Measurements from ENCODE around the gene BOD1. TPM values are rescaled to one million over a fixed set of nuclear protein-coding genes. Genes with fewer than 3 reads are reported as not detected.
A peak's percentile ranks its signal among the peaks of the same experiment; 100 is the strongest.

BOD1 gene
- total and polyA plus RNA-seq, 10 of the 15 experiments (the other 5 are each of a cell fraction or from before 2014, with no cell fraction given): 14.1 to 35.8 (median 29.6) TPM

DNA sequence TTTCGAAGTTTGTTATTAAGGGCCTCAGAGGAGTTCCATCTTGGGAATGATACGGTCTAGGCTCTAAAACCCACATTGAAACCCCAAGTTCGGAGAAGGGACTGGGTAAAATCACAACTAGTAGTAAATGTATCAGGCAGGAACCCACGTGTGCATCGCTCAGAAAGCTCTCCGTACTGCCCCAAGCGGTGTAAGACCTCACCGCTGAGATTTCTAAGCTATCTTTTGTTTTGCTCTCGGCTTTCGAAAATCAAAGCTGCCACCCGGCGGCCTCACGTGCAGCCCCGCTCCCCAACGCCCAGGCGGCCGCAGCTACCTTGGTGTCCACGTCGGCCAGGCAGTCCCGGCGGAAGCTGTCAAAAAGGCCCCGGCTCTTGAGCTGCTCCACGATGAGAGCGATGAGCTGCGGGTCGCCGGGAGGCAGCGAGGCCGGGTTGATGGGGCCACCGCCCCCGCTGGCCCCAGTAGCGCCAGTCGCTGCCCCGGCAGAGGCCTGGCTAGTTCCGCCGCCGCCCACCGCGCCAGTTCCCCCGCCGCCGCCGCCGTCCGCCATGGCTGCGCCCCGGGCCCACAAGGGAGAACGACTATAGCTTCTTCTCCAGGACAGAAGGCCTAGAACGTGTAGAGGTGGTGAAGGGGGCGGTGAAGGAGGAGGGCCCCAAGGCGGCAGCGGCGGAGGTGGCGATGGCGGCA, 420 bp downstream of the BOD1 start (continued):
- TF ChIP-seq, protein P1, sequence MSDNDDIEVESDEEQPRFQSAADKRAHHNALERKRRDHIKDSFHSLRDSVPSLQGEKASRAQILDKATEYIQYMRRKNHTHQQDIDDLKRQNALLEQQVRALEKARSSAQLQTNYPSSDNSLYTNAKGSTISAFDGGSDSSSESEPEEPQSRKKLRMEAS (IDR thresholded peaks at IDR 0.05; ENCODE audit: low read depth, low read length): peak; percentile 84
- peak; percentile 50 for TF ChIP-seq POLR2AphosphoS5 (IDR thresholded peaks at IDR 0.05; ENCODE audit: low read length)
- TF ChIP-seq KDM1A (IDR thresholded peaks at IDR 0.05; ENCODE audit: borderline replicate concordance): no peak
- TF ChIP-seq ZNF274 (IDR thresholded peaks at IDR 0.05; ENCODE audit: insufficient read depth, insufficient read length): no peak
- TF ChIP-seq ATF7 (IDR thresholded peaks at IDR 0.05; ENCODE audit: low read depth): 0 out of 2 replicates have a peak, but pooled peaks have one; percentile 4
- TF ChIP-seq NRF1 (conservative IDR thresholded peaks at IDR 0.05; ENCODE audit: low read depth, low read length): no peak
- TF ChIP-seq STAT3 (IDR thresholded peaks at IDR 0.05; ENCODE audit: low read depth, low read length): no peak
- TF ChIP-seq RCOR1 (conservative IDR thresholded peaks at IDR 0.05; ENCODE audit: low read depth, low read length): peak; percentile 76; the same call in 1 of the 2 replicates
- TF ChIP-seq CREM (IDR thresholded peaks at IDR 0.05; ENCODE audit: low read depth): peak; percentile 56
- no peak for TF ChIP-seq FOXM1 (IDR thresholded peaks at IDR 0.05; ENCODE audit: low read depth, low read length)
- no peak for TF ChIP-seq JUND (IDR thresholded peaks at IDR 0.05; ENCODE audit: low read depth, low read length)
- TF ChIP-seq POLR2A (IDR thresholded peaks at IDR 0.05; ENCODE audit: low read depth, low read length): peak; percentile 73

DNA sequence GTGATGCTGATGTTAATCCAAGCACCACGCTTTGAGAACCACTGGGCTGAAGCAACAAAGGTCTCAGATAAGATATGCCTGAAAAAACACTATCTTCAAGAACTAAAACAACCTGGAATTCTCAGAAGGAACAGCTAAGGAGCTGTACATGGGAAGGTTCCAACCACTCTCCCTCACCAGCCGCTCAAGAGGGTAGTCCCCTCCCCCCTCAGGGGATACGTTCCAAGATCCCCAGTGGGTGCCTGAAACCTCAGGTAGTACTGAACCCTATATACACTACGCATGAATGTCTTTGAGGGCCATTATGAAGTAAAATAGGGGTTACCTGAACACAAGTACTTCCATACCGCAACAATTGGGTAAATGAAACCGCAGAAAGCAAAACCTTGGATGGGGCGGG, 1.9 kb downstream of the BOD1 start:
- no TSS peak for BruUV-seq (replicated peaks)
- TF ChIP-seq CHD2 (IDR thresholded peaks at IDR 0.05; ENCODE audit: borderline replicate concordance, low read depth, low read length) (no peak), NR2C2 (IDR thresholded peaks at IDR 0.05; ENCODE audit: borderline replicate concordance, control insufficient read depth, insufficient read length, low read depth) (no peak)
- TF ChIP-seq, protein P2, sequence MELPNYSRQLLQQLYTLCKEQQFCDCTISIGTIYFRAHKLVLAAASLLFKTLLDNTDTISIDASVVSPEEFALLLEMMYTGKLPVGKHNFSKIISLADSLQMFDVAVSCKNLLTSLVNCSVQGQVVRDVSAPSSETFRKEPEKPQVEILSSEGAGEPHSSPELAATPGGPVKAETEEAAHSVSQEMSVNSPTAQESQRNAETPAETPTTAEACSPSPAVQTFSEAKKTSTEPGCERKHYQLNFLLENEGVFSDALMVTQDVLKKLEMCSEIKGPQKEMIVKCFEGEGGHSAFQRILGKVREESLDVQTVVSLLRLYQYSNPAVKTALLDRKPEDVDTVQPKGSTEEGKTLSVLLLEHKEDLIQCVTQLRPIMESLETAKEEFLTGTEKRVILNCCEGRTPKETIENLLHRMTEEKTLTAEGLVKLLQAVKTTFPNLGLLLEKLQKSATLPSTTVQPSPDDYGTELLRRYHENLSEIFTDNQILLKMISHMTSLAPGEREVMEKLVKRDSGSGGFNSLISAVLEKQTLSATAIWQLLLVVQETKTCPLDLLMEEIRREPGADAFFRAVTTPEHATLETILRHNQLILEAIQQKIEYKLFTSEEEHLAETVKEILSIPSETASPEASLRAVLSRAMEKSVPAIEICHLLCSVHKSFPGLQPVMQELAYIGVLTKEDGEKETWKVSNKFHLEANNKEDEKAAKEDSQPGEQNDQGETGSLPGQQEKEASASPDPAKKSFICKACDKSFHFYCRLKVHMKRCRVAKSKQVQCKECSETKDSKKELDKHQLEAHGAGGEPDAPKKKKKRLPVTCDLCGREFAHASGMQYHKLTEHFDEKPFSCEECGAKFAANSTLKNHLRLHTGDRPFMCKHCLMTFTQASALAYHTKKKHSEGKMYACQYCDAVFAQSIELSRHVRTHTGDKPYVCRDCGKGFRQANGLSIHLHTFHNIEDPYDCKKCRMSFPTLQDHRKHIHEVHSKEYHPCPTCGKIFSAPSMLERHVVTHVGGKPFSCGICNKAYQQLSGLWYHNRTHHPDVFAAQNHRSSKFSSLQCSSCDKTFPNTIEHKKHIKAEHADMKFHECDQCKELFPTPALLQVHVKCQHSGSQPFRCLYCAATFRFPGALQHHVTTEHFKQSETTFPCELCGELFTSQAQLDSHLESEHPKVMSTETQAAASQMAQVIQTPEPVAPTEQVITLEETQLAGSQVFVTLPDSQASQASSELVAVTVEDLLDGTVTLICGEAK (IDR thresholded peaks at IDR 0.05; ENCODE audit: borderline replicate concordance): no peak
- TF ChIP-seq, protein P3, sequence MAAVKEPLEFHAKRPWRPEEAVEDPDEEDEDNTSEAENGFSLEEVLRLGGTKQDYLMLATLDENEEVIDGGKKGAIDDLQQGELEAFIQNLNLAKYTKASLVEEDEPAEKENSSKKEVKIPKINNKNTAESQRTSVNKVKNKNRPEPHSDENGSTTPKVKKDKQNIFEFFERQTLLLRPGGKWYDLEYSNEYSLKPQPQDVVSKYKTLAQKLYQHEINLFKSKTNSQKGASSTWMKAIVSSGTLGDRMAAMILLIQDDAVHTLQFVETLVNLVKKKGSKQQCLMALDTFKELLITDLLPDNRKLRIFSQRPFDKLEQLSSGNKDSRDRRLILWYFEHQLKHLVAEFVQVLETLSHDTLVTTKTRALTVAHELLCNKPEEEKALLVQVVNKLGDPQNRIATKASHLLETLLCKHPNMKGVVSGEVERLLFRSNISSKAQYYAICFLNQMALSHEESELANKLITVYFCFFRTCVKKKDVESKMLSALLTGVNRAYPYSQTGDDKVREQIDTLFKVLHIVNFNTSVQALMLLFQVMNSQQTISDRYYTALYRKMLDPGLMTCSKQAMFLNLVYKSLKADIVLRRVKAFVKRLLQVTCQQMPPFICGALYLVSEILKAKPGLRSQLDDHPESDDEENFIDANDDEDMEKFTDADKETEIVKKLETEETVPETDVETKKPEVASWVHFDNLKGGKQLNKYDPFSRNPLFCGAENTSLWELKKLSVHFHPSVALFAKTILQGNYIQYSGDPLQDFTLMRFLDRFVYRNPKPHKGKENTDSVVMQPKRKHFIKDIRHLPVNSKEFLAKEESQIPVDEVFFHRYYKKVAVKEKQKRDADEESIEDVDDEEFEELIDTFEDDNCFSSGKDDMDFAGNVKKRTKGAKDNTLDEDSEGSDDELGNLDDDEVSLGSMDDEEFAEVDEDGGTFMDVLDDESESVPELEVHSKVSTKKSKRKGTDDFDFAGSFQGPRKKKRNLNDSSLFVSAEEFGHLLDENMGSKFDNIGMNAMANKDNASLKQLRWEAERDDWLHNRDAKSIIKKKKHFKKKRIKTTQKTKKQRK (IDR thresholded peaks at IDR 0.05; ENCODE audit: low read depth, low read length): no peak

More for the DNA sequence above, 1.9 kb downstream of the BOD1 start:
- H3K4me1 ChIP-seq (ENCODE audit: control insufficient read depth, insufficient read depth, low read length): peaks cover 14% of the 10 kb centered on the region
- intact Hi-C loops (cut with micrococcal nuclease; ENCODE audit: unreplicated experiment) (loop anchor here (1.0 kb wide), 1 partner anchor 33 kb away; no protein-coding TSS in a partner anchor), in situ Hi-C loops (cut with MboI) (no loop called here)
- 0 out of 2 replicates have a peak, but pooled peaks cover 2% of the 10 kb centered on the region for H4K20me1 ChIP-seq (ENCODE audit: control insufficient read depth, insufficient read depth)
- peak overlapping the region; percentile 90 for H3K4me2 ChIP-seq (ENCODE audit: control insufficient read depth, insufficient read depth)
- 94% methylated on average over 7 of the region's 7 CpGs for WGBS (ENCODE audit: insufficient coverage, insufficient replicate concordance, low lambda C conversion rate, missing lambda C conversion rate)
- ChIA-PET RAD21 (ENCODE audit: unreplicated experiment) (interaction anchor here (4.7 kb wide), 1 partner anchor 358 kb away, joined by 90 read pairs; no protein-coding TSS in a partner anchor), CTCF (interaction anchor here (1.0 to 17.1 kb wide), 9 partner anchors 11 to 442 kb away, joined by 3 to 267 read pairs (median 6); no protein-coding TSS in a partner anchor), SMC1A (ENCODE audit: uncharacterized antibody, unreplicated experiment) (interaction anchor here (0.6 to 17.2 kb wide), 7 partner anchors 12 to 557 kb away, joined by 3 to 199 read pairs (median 4); no protein-coding TSS in a partner anchor), POLR2A (interaction anchor here (0.5 kb wide), 1 partner anchor 695 kb away, joined by 4 read pairs; no protein-coding TSS in a partner anchor)
- peaks cover 7 to 14% of the 10 kb centered on the region in 2 experiments for H3K36me3 ChIP-seq (ENCODE audit: control insufficient read depth in 2 of 2, insufficient read depth in 2 of 2, low read length in 1 of 2)
- no peak overlapping the region for H2AFZ ChIP-seq (ENCODE audit: control insufficient read depth, low read depth, low read length)
- peaks cover 40% of the 10 kb centered on the region for H3K79me2 ChIP-seq (ENCODE audit: control insufficient read depth, insufficient read depth, low read length)
- no peak overlapping the region for H3K27ac ChIP-seq (ENCODE audit: control insufficient read depth, insufficient read depth)
- DNase-seq (ENCODE audit: low read depth, low spot score): no peak
- no peaks in the 10 kb centered on the region for H3K27me3 ChIP-seq (replicated peaks in 1 of 2; ENCODE audit: control insufficient read depth in 2 of 2, insufficient read depth in 2 of 2, low read length in 1 of 2)
- ATAC-seq: no peak
- H3K9me3 ChIP-seq (replicated peaks; ENCODE audit: control insufficient read depth, insufficient read depth, low read length): no peaks in the 10 kb centered on the region
- H3K4me3 ChIP-seq: peak overlapping the region; percentile 66
- H3K9ac ChIP-seq (ENCODE audit: control insufficient read depth, insufficient read depth, low read length): no peak overlapping the region
- FAIRE-seq: no peak

All from GM12878 (cell line).